Panc1 (cell line): ENCODE measurements around the gene RAB6B. TPM values are rescaled to one million over a fixed set of nuclear protein-coding genes. Genes with fewer than 3 reads are reported as not detected.

Experiments
- ATAC-seq: fragments of 200-7000 bp; cut with Tn5 transposase; 2 replicates; pipeline ENCODE4 v1.9.1; 2020; ENCODE audit warnings: mild to moderate bottlenecking, moderate library complexity
- BruUV-seq: library from RNA; stranded (reverse); fragments of 400-500 nt; replicated peaks from 2 replicates; lab custom pipeline; 2021; lab: Mats Ljungman, UMichigan
- CTCF ChIA-PET: fragments of 300-600 bp; sonication (Branson Sonifier 250); formaldehyde crosslinking; loops from one replicate; lab custom pipeline; 2022; ENCODE audit warnings: antibody characterized with exemption; lab: Charles Lee
- POLR2A ChIA-PET: fragments of 300-600 bp; sonication (Branson Sonifier 250); formaldehyde crosslinking; loops from one replicate; lab custom pipeline; 2022; ENCODE audit warnings: antibody characterized with exemption; lab: Charles Lee
- DNase-seq: peaks from one replicate; pipeline ENCODE4 v3.0.0-alpha.2; 2010; ENCODE audit warnings: low read depth, low spot score
- H3K27ac ChIP-seq: 2 replicates; pipeline ENCODE4 v1.5.1; 2011; ENCODE audit warnings: mild to moderate bottlenecking, low read length, inconsistent platforms
- H3K27me3 ChIP-seq: fragments of 200-500 bp; sonication (Bioruptor generic); 2 replicates; pipeline ENCODE4 v1.6.0; 2014; ENCODE audit warnings: low read length, inconsistent platforms; ENCODE audit not compliant: control insufficient read depth, insufficient read depth
- H3K36me3 ChIP-seq: fragments of 200-500 bp; sonication (Bioruptor generic); 2 replicates; pipeline ENCODE4 v1.5.1; 2014; ENCODE audit warnings: inconsistent platforms, mild to moderate bottlenecking, low read length, moderate library complexity; ENCODE audit not compliant: control insufficient read depth, insufficient read depth
- H3K4me1 ChIP-seq: 2 replicates; pipeline ENCODE4 v1.5.1; 2011; ENCODE audit warnings: inconsistent platforms, mild to moderate bottlenecking, low read length, moderate library complexity; ENCODE audit not compliant: control insufficient read depth, insufficient read depth
- H3K4me3 ChIP-seq, 2 experiments: 2 replicates each; pipeline ENCODE4 v1.5.1; 2011 to 2012; ENCODE audit warnings: low read depth in 2 of 2, low read length in 2 of 2, mild to moderate bottlenecking in 2 of 2, inconsistent platforms in 1 of 2, moderate library complexity in 1 of 2
- H3K9me3 ChIP-seq: fragments of 200-500 bp; sonication (Bioruptor generic); 2 replicates; pipeline ENCODE4 v1.5.1; 2014; ENCODE audit warnings: low read depth, mild to moderate bottlenecking, inconsistent platforms, low read length, moderate library complexity; ENCODE audit not compliant: control insufficient read depth, insufficient read depth
- POLR2AphosphoS5 ChIP-seq: IDR thresholded peaks from 2 replicates; pipeline ENCODE4 v1.6.1; 2012; ENCODE audit warnings: mild to moderate bottlenecking, low read depth, low read length, moderate library complexity
- REST ChIP-seq, 2 experiments: IDR thresholded peaks; 2 replicates each; pipeline ENCODE4 v1.6.1; 2011 to 2012; ENCODE audit warnings: low read depth in 2 of 2, control low read depth in 1 of 2, low read length in 1 of 2, mild to moderate bottlenecking in 1 of 2, moderate library complexity in 1 of 2; ENCODE audit not compliant: insufficient read depth in 1 of 2
- SIN3A ChIP-seq: IDR thresholded peaks from 2 replicates; pipeline ENCODE4 v1.6.1; 2012; ENCODE audit warnings: low read depth, mild to moderate bottlenecking, low read length, moderate library complexity, borderline replicate concordance; ENCODE audit not compliant: insufficient read depth
- TCF7L2 ChIP-seq: IDR thresholded peaks from 2 replicates; pipeline ENCODE4 v1.6.1; 2011; ENCODE audit warnings: mild to moderate bottlenecking, low read depth, low read length, inconsistent platforms
- in situ Hi-C: cut with HindIII; loops from 2 replicates; pipeline ENCODE4 v1.10.0; 2016; ENCODE audit warnings: low sequenced_read_pairs, low pct_unique_long_range_greater_than_20kb
- intact Hi-C: fragments of 100-400 bp; cut with micrococcal nuclease; formaldehyde crosslinking; loops from one replicate; pipeline ENCODE4 v1.10.0; 2022; ENCODE audit not compliant: unreplicated experiment
- total RNA-seq: library from RNA; stranded (reverse); gene quantifications from one replicate; pipeline ENCODE4 v1.2.1, GENCODE V29; 2021; ENCODE audit not compliant: unreplicated experiment
- TF ChIP-seq, protein P1 (sequence below): fragments of 450-650 bp; IDR thresholded peaks from 2 replicates; pipeline ENCODE4 v1.5.1; 2017; ENCODE audit warnings: mild to moderate bottlenecking

RAB6B gene
- total RNA-seq, 1 experiment from 2014 or later, result 49.2 TPM

DNA sequence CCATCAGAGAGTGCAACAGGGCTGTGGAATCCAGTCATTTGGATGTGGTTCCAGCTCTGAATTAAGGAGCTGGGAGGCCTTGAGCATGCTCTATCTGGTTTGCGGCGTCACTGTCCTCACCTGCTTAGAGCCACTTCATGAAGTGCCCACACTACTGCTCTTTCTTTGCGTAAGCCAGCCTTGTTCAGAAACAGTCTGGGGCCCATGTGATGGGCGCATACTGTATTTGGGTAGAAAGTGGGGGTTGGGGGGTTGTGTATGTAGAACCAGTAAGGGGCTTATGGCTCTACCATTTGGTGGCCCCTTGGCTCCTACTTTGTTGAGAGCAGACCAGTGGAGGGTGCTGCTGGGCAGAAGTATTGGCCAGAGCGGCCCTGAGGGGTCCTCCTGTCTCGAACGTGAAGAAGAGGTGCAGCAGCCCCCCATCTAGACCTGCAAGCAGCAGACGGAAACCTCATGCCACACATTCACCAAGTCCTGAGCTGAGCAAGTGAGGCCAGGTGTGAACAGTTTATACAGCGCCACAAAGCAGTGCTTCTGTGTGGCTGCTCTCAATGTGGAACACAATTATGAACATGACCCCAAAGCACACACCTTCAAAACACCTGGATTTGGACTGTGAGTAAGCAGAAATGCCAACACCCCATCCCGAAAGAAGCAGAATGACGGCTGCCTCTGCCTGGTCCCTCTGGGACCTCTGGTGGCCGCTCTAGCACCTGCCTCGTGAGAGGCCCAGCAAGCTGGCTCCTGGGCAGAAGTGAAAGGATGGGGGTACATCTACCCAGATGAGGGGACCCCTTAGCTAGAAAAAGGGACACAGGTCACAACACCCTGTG lies 63.5 kb downstream of the RAB6B start:
- in situ Hi-C loops, result no loop called here
- no peaks in the 10 kb centered on the region for H3K9me3 ChIP-seq
- H3K36me3 ChIP-seq, result no peaks in the 10 kb centered on the region
- ATAC-seq, result no peak
- H3K4me1 ChIP-seq, result no peaks in the 10 kb centered on the region
- no peaks in the 10 kb centered on the region for H3K27me3 ChIP-seq
- H3K4me3 ChIP-seq, result no peak overlapping the region
- intact Hi-C loops, result no loop called here
- ChIA-PET POLR2A (no interaction called here), CTCF (interaction anchor here (0.7 kb wide), 1 partner anchor 106 kb away, joined by 3 read pairs; no protein-coding TSS in a partner anchor)
- BruUV-seq, result no TSS peak
- no peak overlapping the region for H3K27ac ChIP-seq
- TF ChIP-seq POLR2AphosphoS5, result no peak
- TF ChIP-seq REST (IDR thresholded peaks at IDR 0.05; ENCODE audit: insufficient read depth in 1 of 2, low read depth in 2 of 2, low read length in 1 of 2), result no peak
- TF ChIP-seq TCF7L2, result no peak
- TF ChIP-seq SIN3A, result no peak
- TF ChIP-seq, protein P1, sequence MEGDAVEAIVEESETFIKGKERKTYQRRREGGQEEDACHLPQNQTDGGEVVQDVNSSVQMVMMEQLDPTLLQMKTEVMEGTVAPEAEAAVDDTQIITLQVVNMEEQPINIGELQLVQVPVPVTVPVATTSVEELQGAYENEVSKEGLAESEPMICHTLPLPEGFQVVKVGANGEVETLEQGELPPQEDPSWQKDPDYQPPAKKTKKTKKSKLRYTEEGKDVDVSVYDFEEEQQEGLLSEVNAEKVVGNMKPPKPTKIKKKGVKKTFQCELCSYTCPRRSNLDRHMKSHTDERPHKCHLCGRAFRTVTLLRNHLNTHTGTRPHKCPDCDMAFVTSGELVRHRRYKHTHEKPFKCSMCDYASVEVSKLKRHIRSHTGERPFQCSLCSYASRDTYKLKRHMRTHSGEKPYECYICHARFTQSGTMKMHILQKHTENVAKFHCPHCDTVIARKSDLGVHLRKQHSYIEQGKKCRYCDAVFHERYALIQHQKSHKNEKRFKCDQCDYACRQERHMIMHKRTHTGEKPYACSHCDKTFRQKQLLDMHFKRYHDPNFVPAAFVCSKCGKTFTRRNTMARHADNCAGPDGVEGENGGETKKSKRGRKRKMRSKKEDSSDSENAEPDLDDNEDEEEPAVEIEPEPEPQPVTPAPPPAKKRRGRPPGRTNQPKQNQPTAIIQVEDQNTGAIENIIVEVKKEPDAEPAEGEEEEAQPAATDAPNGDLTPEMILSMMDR, result no peak
- no peak for DNase-seq

- TF ChIP-seq POLR2AphosphoS5 (no peak), SIN3A (no peak), TCF7L2 (no peak), REST (IDR thresholded peaks at IDR 0.05; ENCODE audit: insufficient read depth in 1 of 2, low read depth in 2 of 2, low read length in 1 of 2) (no peak)
- TF ChIP-seq, protein P1, result no peak
- H3K4me1 ChIP-seq, result no peaks in the 10 kb centered on the region
- BruUV-seq, result no TSS peak
- no peak for ATAC-seq
- H3K27me3 ChIP-seq, result no peaks in the 10 kb centered on the region
- CTCF ChIA-PET, result no interaction called here
- no peak overlapping the region for H3K4me3 ChIP-seq
- H3K36me3 ChIP-seq, result no peaks in the 10 kb centered on the region
- intact Hi-C loops, result no loop called here
- no peaks in the 10 kb centered on the region for H3K9me3 ChIP-seq
- no peak for DNase-seq
- no peak overlapping the region for H3K27ac ChIP-seq
- in situ Hi-C loops, result no loop called here
- POLR2A ChIA-PET, result no interaction called here
Measured at GRCh38 chr3:133830071-133830470, 65.6 kb downstream of the RAB6B start.
